Peyer's patch (tissue), 4 donors: ENCODE data around the gene AP2A2. TPM values are rescaled to one million over a fixed set of nuclear protein-coding genes. Genes with fewer than 3 reads are reported as not detected.

Experiments
- DNase-seq, 3 donors: peaks; one replicate each; pipeline ENCODE4 v3.0.0-alpha.2; 2017 to 2019
- H3K27ac ChIP-seq, 4 donors: fragments of 200-600 bp; sonication (generic); one replicate each; pipeline ENCODE4 v1.5.1; 2016 to 2019
- H3K27me3 ChIP-seq, 2 donors: fragments of 200-600 bp; sonication (generic); one replicate each; pipeline ENCODE4 v1.5.1; 2019
- H3K36me3 ChIP-seq, 3 donors: fragments of 200-600 bp; sonication (generic); one replicate each; pipeline ENCODE4 v1.5.1; 2016 to 2019
- H3K4me1 ChIP-seq, 4 donors: fragments of 200-600 bp; sonication (generic); one replicate each; pipeline ENCODE4 v1.5.1; 2016 to 2019
- H3K4me3 ChIP-seq, 4 donors: fragments of 200-600 bp; sonication (generic); 1 replicate in 3 of 4; 2 replicates in 1 of 4; pipeline ENCODE4 v1.5.1; 2016 to 2019; ENCODE audit warnings: mild to moderate bottlenecking in 1 of 4
- H3K9me3 ChIP-seq, 4 donors: fragments of 200-600 bp; sonication (generic); one replicate each; pipeline ENCODE4 v1.5.1; 2016 to 2019; ENCODE audit warnings: mild to moderate bottlenecking in 1 of 4
- CTCF ChIP-seq, 6 experiments: fragments of 450-650 bp in 4 of 6; fragments of 200-600 bp in 2 of 6; sonication (generic) in 1 of 6; IDR thresholded peaks; one replicate each; pipeline ENCODE4 v1.5.1; 2017 to 2019; ENCODE audit warnings: antibody characterized with exemption in 6 of 6, mild to moderate bottlenecking in 3 of 6, moderate library complexity in 1 of 6
- POLR2A ChIP-seq, 2 donors: fragments of 450-650 bp; IDR thresholded peaks; one replicate each; pipeline ENCODE4 v1.5.1; 2017; ENCODE audit warnings: antibody characterized with exemption in 2 of 2, mild to moderate bottlenecking in 2 of 2, moderate library complexity in 2 of 2
- total RNA-seq, 4 donors: library from RNA; depleted of rRNA; stranded (reverse); fragments of >200 nt; gene quantifications; one replicate each; pipeline ENCODE4 v1.1.0, GENCODE V29; 2016

AP2A2 gene
- total RNA-seq, 4 donors from 2014 or later, result 103 to 383 (median 136) TPM

- TF ChIP-seq CTCF (IDR thresholded peaks at IDR 0.05), result no peak
- no peak for TF ChIP-seq POLR2A (IDR thresholded peaks at IDR 0.05)
- H3K4me1 ChIP-seq, result no peaks in the 10 kb centered on the region
- no peaks in the 10 kb centered on the region for H3K9me3 ChIP-seq
- no peak for DNase-seq
- H3K27me3 ChIP-seq, result no peaks in the 10 kb centered on the region
- H3K27ac ChIP-seq, result no peak overlapping the region
- peaks cover 0 to 66% (median 0%) of the 10 kb centered on the region in 3 donors for H3K36me3 ChIP-seq
- H3K4me3 ChIP-seq, result no peak overlapping the region
Observed at GRCh38 chr11:1000357-1001278, 74.9 kb downstream of the AP2A2 start.

- TF ChIP-seq POLR2A (IDR thresholded peaks at IDR 0.05) (no peak), CTCF (IDR thresholded peaks at IDR 0.05) (no peak)
- Histone ChIP-seq H3K27ac (no peak overlapping the region), H3K36me3 (peaks cover 0 to 61% (median 0%) of the 10 kb centered on the region in 3 donors), H3K4me1 (no peaks in the 10 kb centered on the region), H3K27me3 (no peaks in the 10 kb centered on the region), H3K4me3 (no peak overlapping the region), H3K9me3 (no peaks in the 10 kb centered on the region)
- DNase-seq, result no peak
Observed at GRCh38 chr11:1001617-1002405, 76.1 kb downstream of the AP2A2 start.

GRCh38 chr11:1002406-1002984 lies 76.8 kb downstream of the AP2A2 start:
- no peak for TF ChIP-seq POLR2A (IDR thresholded peaks at IDR 0.05)
- no peak for TF ChIP-seq CTCF (IDR thresholded peaks at IDR 0.05)
- no peak for DNase-seq
- Histone ChIP-seq H3K36me3 (peaks cover 0 to 67% (median 0%) of the 10 kb centered on the region in 3 donors), H3K4me3 (no peak overlapping the region), H3K4me1 (no peaks in the 10 kb centered on the region), H3K9me3 (no peaks in the 10 kb centered on the region), H3K27me3 (no peaks in the 10 kb centered on the region), H3K27ac (no peak overlapping the region)

- Histone ChIP-seq H3K36me3 (peaks cover 0 to 74% (median 0%) of the 10 kb centered on the region in 3 donors), H3K4me1 (no peaks in the 10 kb centered on the region), H3K9me3 (no peaks in the 10 kb centered on the region), H3K27ac (no peak overlapping the region), H3K4me3 (no peak overlapping the region), H3K27me3 (no peaks in the 10 kb centered on the region)
- TF ChIP-seq CTCF (IDR thresholded peaks at IDR 0.05) (no peak), POLR2A (IDR thresholded peaks at IDR 0.05) (no peak)
- no peak for DNase-seq
Observed at GRCh38 chr11:1003159-1003558, 77.5 kb downstream of the AP2A2 start.

GRCh38 chr11:1005928-1006327 lies 80.3 kb downstream of the AP2A2 start:
- no peak overlapping the region for H3K27ac ChIP-seq

More at GRCh38 chr11:1005928-1006327, 80.3 kb downstream of the AP2A2 start:
- Histone ChIP-seq H3K27me3 (no peaks in the 10 kb centered on the region), H3K4me1 (no peaks in the 10 kb centered on the region), H3K9me3 (no peaks in the 10 kb centered on the region), H3K4me3 (no peak overlapping the region), H3K36me3 (peaks cover 0 to 94% (median 0%) of the 10 kb centered on the region in 3 donors)
- DNase-seq, result no peak
- no peak for TF ChIP-seq CTCF (IDR thresholded peaks at IDR 0.05)
